TTC549 (cell line): ENCODE results near the gene ZNF529.

ENCODE experiments used
- FAIRE-seq: peaks from 2 replicates; lab custom pipeline; 2012; peaks lifted over from hg19 to GRCh38; lab: Jason Lieb, UNC

Gene ZNF529

DNA sequence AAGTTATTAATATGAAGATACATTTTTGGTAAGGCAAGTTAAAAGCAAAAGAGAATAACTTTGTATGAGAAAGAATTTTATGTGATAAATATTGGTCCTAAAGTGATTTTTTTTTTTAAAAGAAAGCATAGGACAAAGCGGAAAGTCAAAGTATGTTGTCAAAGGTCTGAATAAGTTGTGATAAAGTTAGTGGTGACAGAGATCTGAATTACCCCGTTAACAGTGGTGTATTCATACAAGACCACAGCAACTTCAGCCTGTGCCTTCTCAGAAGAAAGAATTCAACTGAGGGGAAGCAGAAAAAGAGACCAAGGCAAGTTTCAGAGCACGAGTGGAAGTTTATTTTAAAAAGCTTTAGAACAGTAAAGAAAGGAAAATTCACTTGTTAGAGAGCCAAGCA is 64.8 kb downstream of the ZNF529 start:
- no peak for FAIRE-seq

DNA sequence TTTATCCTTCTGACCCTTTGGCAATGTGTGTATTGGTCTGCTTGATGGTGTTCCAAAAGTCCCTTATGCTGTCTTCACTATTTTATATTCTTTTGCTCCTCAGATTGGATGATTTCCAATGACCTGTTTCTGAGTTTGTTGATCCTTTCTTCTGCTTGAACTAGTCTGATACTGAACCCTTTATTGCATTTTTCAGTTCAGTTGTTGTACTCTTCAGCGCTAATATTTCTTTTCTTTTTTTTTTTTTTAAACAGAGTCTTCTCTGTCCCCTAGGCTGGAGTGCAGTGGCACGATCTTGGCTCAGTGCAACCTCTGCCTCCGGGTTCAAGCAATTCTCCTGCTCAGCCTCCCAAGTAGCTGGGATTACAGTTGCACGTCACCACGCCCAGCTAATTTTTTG is 71.1 kb downstream of the ZNF529 start:
- FAIRE-seq = no peak

DNA sequence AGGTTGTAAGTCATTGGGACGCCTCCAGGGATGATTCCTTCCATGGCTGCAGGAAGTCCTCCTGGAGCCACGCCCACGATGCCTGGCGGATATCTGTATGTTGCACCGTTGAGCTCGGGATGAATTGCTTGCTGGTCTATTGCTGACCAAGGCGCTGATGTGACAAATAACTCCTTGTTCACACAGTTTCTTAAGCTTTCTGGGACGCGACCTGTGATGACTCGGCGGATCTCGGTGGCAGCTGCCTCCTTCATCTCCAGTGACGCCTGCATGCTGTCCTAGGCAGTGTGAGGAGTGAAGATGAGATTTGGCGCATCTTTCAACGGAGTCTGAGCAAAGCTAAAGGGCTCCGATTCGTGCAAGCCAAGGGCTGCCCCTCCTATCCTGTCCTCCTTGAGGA is 76.1 kb downstream of the ZNF529 start:
- FAIRE-seq = no peak
